Endothelial cell of umbilical vein (primary cell): Measurements from ENCODE around the gene THSD7B.

ENCODE experiments used
- CTCF ChIP-seq, 2 donors: IDR thresholded peaks; 1 replicate in 1 of 2; 2 replicates in 1 of 2; pipeline ENCODE4 v1.5.1; 2011; ENCODE audit warnings: low read length in 2 of 2, mild to moderate bottlenecking in 2 of 2, moderate library complexity in 2 of 2, control low read depth in 1 of 2, inconsistent platforms in 1 of 2, low read depth in 1 of 2; ENCODE audit not compliant: insufficient read depth in 1 of 2; ENCODE audit errors: extremely low read depth in 1 of 2
- EZH2 ChIP-seq: IDR thresholded peaks from 2 replicates; pipeline ENCODE4 v1.6.1; 2012; ENCODE audit warnings: borderline replicate concordance, low read depth, mild to moderate bottlenecking, moderate library complexity, low read length, inconsistent platforms; ENCODE audit not compliant: severe bottlenecking
- JUN ChIP-seq: IDR thresholded peaks from 2 replicates; pipeline ENCODE4 v1.6.1; 2011; ENCODE audit warnings: borderline replicate concordance, low read depth; ENCODE audit not compliant: insufficient read length, insufficient read depth
- MAX ChIP-seq: IDR thresholded peaks from 2 replicates; pipeline ENCODE4 v1.6.1; 2011; ENCODE audit not compliant: insufficient read depth, insufficient read length
- POLR2A ChIP-seq: IDR thresholded peaks from 2 replicates; pipeline ENCODE4 v1.6.1; 2012; ENCODE audit warnings: low read depth, mild to moderate bottlenecking, control low read depth, low read length
- POLR2AphosphoS5 ChIP-seq: IDR thresholded peaks from 2 replicates; pipeline ENCODE4 v1.6.1; 2012; ENCODE audit warnings: low read depth, mild to moderate bottlenecking, control low read depth, low read length, moderate library complexity; ENCODE audit not compliant: insufficient read depth

- TF ChIP-seq CTCF (IDR thresholded peaks at IDR 0.05; ENCODE audit: extremely low read depth in 1 of 2, insufficient read depth in 1 of 2, low read depth in 1 of 2, low read length in 2 of 2) = no peak
- TF ChIP-seq POLR2A = no peak
- no peak for TF ChIP-seq POLR2AphosphoS5
- TF ChIP-seq JUN = no peak
- TF ChIP-seq MAX = no peak
- TF ChIP-seq EZH2 = no peak
Observed at GRCh38 chr2:137302957-137303356, 537.6 kb downstream of the THSD7B start.
